DOHH2 (cell line): ENCODE results near the gene BGN.

ENCODE experiments used
- H3F3A ChIP-seq: fragments of 200-600 bp; sonication (generic), shearing (Covaris generic); 2 replicates; pipeline ENCODE4 v1.6.0; 2016; ENCODE audit warnings: antibody characterized with exemption, mild to moderate bottlenecking; ENCODE audit not compliant: control insufficient read depth, insufficient read depth
- H3K27ac ChIP-seq: fragments of 200-600 bp; sonication (generic); 2 replicates; pipeline ENCODE4 v1.5.1; 2014; ENCODE audit warnings: low read depth, mild to moderate bottlenecking, low read length, moderate library complexity
- H3K27me3 ChIP-seq: fragments of 200-600 bp; sonication (generic); 2 replicates; pipeline ENCODE4 v1.6.1; 2014; ENCODE audit warnings: mild to moderate bottlenecking, low read length, mixed read lengths; ENCODE audit not compliant: control insufficient read depth
- H3K36me3 ChIP-seq: fragments of 200-600 bp; sonication (generic); 2 replicates; pipeline ENCODE4 v1.6.1; 2014; ENCODE audit warnings: mild to moderate bottlenecking, low read length, moderate library complexity, mixed read lengths; ENCODE audit not compliant: control insufficient read depth
- H3K4me1 ChIP-seq: fragments of 200-600 bp; sonication (generic); 2 replicates; pipeline ENCODE4 v1.6.1; 2014; ENCODE audit warnings: mild to moderate bottlenecking, low read length, mixed read lengths; ENCODE audit not compliant: control insufficient read depth
- H3K4me2 ChIP-seq: fragments of 200-600 bp; sonication (generic); 2 replicates; pipeline ENCODE4 v1.6.0; 2014; ENCODE audit warnings: mild to moderate bottlenecking, low read length, moderate library complexity
- H3K4me3 ChIP-seq: fragments of 200-600 bp; sonication (generic); 2 replicates; pipeline ENCODE4 v1.5.1; 2014; ENCODE audit warnings: mild to moderate bottlenecking, low read length, mixed read lengths
- H3K79me2 ChIP-seq: fragments of 200-600 bp; sonication (generic); 2 replicates; pipeline ENCODE4 v1.6.1; 2014; ENCODE audit warnings: mild to moderate bottlenecking, low read length, mixed read lengths; ENCODE audit not compliant: control insufficient read depth
- H3K9me2 ChIP-seq: fragments of 200-600 bp; sonication (generic); replicated peaks from 2 replicates; pipeline ENCODE4 v1.6.1; 2014; ENCODE audit warnings: mild to moderate bottlenecking, low read length, mixed read lengths; ENCODE audit not compliant: control insufficient read depth
- H3K9me3 ChIP-seq: fragments of 200-600 bp; sonication (generic); 2 replicates; pipeline ENCODE4 v1.6.1; 2014; ENCODE audit warnings: antibody characterized with exemption, low read length, mixed read lengths; ENCODE audit not compliant: control insufficient read depth, insufficient read depth
- H4K20me1 ChIP-seq: fragments of 200-600 bp; sonication (generic); 2 replicates; pipeline ENCODE4 v1.6.0; 2014; ENCODE audit warnings: low read depth, mild to moderate bottlenecking, antibody characterized with exemption, low read length, moderate library complexity; ENCODE audit not compliant: control insufficient read depth, insufficient read depth
- EZH2phosphoT487 ChIP-seq: fragments of 200-600 bp; sonication (generic); IDR thresholded peaks from 2 replicates; pipeline ENCODE4 v1.6.1; 2017; ENCODE audit warnings: borderline replicate concordance, mild to moderate bottlenecking, antibody characterized with exemption, low read length, moderate library complexity, mixed read lengths
- TF ChIP-seq, protein P1 (sequence below): fragments of 200-600 bp; sonication (generic); IDR thresholded peaks from one replicate; pipeline ENCODE4 v1.5.1; 2014; ENCODE audit warnings: antibody characterized with exemption, mild to moderate bottlenecking, low read depth, low read length; ENCODE audit not compliant: poor library complexity, severe bottlenecking

The BGN gene

DNA sequence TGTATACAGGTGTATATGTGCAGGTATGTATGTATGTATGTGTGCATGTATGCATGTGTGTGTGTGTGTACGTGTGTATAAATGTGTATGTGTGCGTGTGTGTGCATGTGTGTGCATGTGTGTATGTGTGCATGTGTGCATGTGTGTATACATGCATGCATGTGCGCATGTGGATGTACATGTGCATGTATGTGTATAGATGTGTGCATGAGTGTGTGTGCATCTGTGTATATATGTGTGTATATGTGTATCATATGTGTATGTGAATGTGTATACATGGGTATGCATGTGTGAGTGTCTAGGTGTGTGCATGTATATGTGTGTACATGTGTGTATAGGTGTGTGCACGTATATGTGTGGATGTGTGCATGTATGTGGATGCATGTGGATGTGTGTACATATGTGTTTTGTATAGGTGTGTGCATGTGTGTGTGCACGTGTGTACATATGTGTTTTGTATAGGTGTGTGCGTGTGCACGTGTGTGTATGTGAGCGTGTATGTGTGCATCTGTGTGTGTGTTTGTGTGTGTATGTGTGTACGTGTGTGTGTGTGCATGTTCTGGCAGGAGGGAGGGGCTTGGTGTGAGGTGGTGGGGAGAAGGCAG is 6.0 kb downstream of the BGN start:
- H3K79me2 ChIP-seq, result no peaks in the 10 kb centered on the region
- H3K27ac ChIP-seq, result no peak overlapping the region
- TF ChIP-seq EZH2phosphoT487, result no peak
- TF ChIP-seq, protein P1, sequence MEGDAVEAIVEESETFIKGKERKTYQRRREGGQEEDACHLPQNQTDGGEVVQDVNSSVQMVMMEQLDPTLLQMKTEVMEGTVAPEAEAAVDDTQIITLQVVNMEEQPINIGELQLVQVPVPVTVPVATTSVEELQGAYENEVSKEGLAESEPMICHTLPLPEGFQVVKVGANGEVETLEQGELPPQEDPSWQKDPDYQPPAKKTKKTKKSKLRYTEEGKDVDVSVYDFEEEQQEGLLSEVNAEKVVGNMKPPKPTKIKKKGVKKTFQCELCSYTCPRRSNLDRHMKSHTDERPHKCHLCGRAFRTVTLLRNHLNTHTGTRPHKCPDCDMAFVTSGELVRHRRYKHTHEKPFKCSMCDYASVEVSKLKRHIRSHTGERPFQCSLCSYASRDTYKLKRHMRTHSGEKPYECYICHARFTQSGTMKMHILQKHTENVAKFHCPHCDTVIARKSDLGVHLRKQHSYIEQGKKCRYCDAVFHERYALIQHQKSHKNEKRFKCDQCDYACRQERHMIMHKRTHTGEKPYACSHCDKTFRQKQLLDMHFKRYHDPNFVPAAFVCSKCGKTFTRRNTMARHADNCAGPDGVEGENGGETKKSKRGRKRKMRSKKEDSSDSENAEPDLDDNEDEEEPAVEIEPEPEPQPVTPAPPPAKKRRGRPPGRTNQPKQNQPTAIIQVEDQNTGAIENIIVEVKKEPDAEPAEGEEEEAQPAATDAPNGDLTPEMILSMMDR, result no peak
- no peaks in the 10 kb centered on the region for H3K36me3 ChIP-seq
- no peaks in the 10 kb centered on the region for H3F3A ChIP-seq
- H3K4me2 ChIP-seq, result no peak overlapping the region
- H3K27me3 ChIP-seq, result no peaks in the 10 kb centered on the region
- H4K20me1 ChIP-seq, result no peaks in the 10 kb centered on the region
- H3K9me3 ChIP-seq, result no peaks in the 10 kb centered on the region
- H3K4me1 ChIP-seq, result no peaks in the 10 kb centered on the region
- no peak overlapping the region for H3K4me3 ChIP-seq
- no peaks in the 10 kb centered on the region for H3K9me2 ChIP-seq

DNA sequence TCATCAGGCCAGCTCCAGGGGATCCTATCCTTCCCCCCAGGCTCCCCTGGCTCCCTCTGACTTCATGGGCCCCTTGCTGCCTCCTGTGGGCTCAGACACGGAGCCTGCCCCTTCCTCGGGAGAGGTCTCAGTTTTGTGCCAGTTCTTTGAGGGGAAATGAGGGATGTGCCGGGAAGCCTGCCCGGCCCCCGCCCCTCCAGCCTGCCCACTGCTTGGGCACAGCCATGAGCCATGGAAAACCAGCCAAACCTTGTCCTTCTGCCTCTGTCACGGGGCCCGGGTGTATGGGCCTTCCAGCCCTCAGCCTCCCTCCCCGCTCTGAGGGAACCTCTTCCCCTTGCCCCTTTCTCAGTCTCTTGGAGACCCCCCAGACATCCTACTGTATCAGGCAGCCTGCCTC is 6.8 kb downstream of the BGN start:
- Histone ChIP-seq H3F3A (no peaks in the 10 kb centered on the region), H3K27me3 (no peaks in the 10 kb centered on the region), H3K9me3 (no peaks in the 10 kb centered on the region), H3K27ac (no peak overlapping the region), H3K4me2 (no peak overlapping the region), H3K36me3 (no peaks in the 10 kb centered on the region), H3K9me2 (no peaks in the 10 kb centered on the region), H3K4me3 (no peak overlapping the region), H3K79me2 (no peaks in the 10 kb centered on the region), H3K4me1 (no peaks in the 10 kb centered on the region), H4K20me1 (no peaks in the 10 kb centered on the region)
- TF ChIP-seq, protein P1, result no peak
- TF ChIP-seq EZH2phosphoT487, result no peak

DNA sequence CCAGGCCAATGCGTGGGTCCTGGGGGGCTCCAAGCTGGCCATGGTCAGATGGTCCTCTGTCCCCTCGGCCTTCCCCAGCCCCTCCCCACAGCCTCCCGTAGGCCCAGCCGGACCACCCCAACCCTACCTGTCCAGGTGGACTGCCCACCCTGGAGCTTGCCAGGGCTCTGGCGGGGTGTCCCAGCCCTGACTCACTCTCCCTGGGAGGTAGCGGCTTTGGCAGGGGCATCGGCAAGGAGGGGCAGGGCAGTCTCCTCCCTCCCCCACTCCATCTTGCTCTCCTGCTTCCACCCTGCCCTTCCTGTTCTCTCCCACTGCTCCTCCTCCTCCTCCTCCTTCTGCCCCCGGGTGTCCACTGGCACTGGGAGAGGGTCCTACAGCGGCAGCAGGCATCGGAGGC is 7.4 kb downstream of the BGN start:
- H4K20me1 ChIP-seq, result no peaks in the 10 kb centered on the region
- TF ChIP-seq EZH2phosphoT487, result no peak
- TF ChIP-seq, protein P1, result no peak
- H3K4me2 ChIP-seq, result no peak overlapping the region
- no peaks in the 10 kb centered on the region for H3K27me3 ChIP-seq
- no peaks in the 10 kb centered on the region for H3K36me3 ChIP-seq
- no peak overlapping the region for H3K27ac ChIP-seq
- H3K79me2 ChIP-seq, result no peaks in the 10 kb centered on the region
- H3K9me2 ChIP-seq, result no peaks in the 10 kb centered on the region
- no peaks in the 10 kb centered on the region for H3K4me1 ChIP-seq
- no peaks in the 10 kb centered on the region for H3K9me3 ChIP-seq
- no peaks in the 10 kb centered on the region for H3F3A ChIP-seq
- no peak overlapping the region for H3K4me3 ChIP-seq
